Neutrophil (primary cell): ENCODE measurements around the gene SERPINA1.
"Not testable (repeated sequence)": the region's sequence is repeated elsewhere in the genome, so short reads cannot be mapped to it uniquely, and the experiment has no call there.

Source experiments
- H3K27ac ChIP-seq: fragments of 200-600 bp; sonication (generic); 2 replicates; pipeline ENCODE4 v1.5.1; 2016; ENCODE audit warnings: mild to moderate bottlenecking, moderate library complexity
- H3K27me3 ChIP-seq: fragments of 200-600 bp; sonication (generic); 2 replicates; pipeline ENCODE4 v1.6.0; 2016; ENCODE audit warnings: mild to moderate bottlenecking
- H3K36me3 ChIP-seq: fragments of 200-600 bp; sonication (generic); 2 replicates; pipeline ENCODE4 v1.5.1; 2017
- H3K4me1 ChIP-seq, 2 experiments: fragments of 200-600 bp in 1 of 2; sonication (generic) in 1 of 2; 1 replicate in 1 of 2; 2 replicates in 1 of 2; pipeline versions ENCODE4 v1.5.1 to v1.6.1; 2013 to 2016; ENCODE audit warnings: low read depth in 1 of 2, low read length in 1 of 2, mild to moderate bottlenecking in 1 of 2, moderate library complexity in 1 of 2; ENCODE audit not compliant: control insufficient read depth in 1 of 2, insufficient read depth in 1 of 2
- H3K4me3 ChIP-seq, 2 experiments: fragments of 200-600 bp in 1 of 2; sonication (generic) in 1 of 2; 1 replicate in 1 of 2; 2 replicates in 1 of 2; pipeline ENCODE4 v1.5.1; 2013 to 2016; ENCODE audit warnings: low read depth in 1 of 2, low read length in 1 of 2, mild to moderate bottlenecking in 1 of 2, moderate library complexity in 1 of 2
- H3K9me3 ChIP-seq: fragments of 200-600 bp; sonication (generic); 2 replicates; pipeline ENCODE4 v1.5.1; 2016
- TF ChIP-seq, protein P1 (sequence below): fragments of 200-600 bp; sonication (generic); IDR thresholded peaks from 2 replicates; pipeline ENCODE4 v1.5.1; 2016; ENCODE audit warnings: antibody characterized with exemption

The SERPINA1 gene

DNA sequence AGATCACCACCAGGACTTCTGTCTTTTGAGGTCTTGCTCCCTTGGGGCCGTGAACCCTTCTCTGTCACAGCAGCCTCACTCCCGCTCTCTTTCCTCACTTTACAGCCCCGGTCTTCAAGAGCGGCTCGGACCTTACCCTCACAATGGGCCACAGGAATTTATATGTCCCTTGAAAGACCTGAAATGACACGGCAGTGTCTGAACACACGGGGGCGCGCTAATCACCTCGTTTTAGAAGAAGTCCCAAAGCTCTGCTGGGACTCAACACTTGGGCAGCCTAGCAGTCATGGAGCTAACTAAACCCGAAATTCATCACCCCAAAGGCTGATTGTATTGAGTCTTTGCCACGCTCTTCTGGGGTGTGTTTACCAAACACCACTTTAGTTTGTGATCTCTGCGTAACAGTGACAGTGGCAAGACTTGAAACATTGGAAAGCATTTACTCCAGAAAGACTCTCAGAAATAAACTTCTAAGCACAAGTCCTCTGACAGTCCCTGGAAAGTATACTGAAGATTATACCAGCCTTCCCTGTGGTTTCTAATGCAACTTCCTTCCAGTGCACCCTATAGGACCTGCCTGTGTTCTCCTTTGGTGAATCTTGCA, 35.2 kb upstream of the SERPINA1 start:
- Histone ChIP-seq H3K4me3 (peak overlapping the region in 1 of 2 experiments; percentile 10), H3K27me3 (peaks cover 74% of the 10 kb centered on the region), H3K36me3 (no peaks in the 10 kb centered on the region)

DNA sequence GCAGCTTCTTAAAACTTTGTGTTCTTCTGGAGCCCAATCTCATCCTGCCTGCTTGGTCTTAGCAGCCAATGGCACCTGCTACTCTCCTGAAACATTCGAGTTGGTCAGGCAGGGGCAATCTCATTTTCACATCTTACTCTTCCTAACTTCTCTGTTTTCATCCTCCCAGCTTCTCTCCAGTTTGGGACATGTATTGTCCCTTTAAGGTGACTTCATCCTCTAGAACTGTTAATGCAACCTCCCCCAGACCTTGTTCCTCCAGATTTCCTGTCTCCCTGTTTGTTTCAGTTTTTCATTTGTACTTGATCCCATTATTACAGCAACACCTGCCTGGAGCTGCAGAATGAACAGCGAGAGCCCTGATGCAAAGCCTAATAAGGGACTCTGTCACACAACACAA, 32.9 kb upstream of the SERPINA1 start:
- Histone ChIP-seq H3K27me3 (peaks cover 55% of the 10 kb centered on the region), H3K9me3 (no peaks in the 10 kb centered on the region), H3K36me3 (no peaks in the 10 kb centered on the region), H3K27ac (no peak overlapping the region), H3K4me3 (no peak overlapping the region), H3K4me1 (peaks cover 12 to 14% of the 10 kb centered on the region in 2 experiments)
- TF ChIP-seq, protein P1, sequence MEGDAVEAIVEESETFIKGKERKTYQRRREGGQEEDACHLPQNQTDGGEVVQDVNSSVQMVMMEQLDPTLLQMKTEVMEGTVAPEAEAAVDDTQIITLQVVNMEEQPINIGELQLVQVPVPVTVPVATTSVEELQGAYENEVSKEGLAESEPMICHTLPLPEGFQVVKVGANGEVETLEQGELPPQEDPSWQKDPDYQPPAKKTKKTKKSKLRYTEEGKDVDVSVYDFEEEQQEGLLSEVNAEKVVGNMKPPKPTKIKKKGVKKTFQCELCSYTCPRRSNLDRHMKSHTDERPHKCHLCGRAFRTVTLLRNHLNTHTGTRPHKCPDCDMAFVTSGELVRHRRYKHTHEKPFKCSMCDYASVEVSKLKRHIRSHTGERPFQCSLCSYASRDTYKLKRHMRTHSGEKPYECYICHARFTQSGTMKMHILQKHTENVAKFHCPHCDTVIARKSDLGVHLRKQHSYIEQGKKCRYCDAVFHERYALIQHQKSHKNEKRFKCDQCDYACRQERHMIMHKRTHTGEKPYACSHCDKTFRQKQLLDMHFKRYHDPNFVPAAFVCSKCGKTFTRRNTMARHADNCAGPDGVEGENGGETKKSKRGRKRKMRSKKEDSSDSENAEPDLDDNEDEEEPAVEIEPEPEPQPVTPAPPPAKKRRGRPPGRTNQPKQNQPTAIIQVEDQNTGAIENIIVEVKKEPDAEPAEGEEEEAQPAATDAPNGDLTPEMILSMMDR: no peak

More for the DNA sequence above, 35.2 kb upstream of the SERPINA1 start:
- TF ChIP-seq, protein P1: peak; percentile 70
- Histone ChIP-seq H3K9me3 (no peaks in the 10 kb centered on the region), H3K27ac (peak overlapping the region; percentile 15), H3K4me1 (peaks cover 12 to 14% of the 10 kb centered on the region in 2 experiments)

DNA sequence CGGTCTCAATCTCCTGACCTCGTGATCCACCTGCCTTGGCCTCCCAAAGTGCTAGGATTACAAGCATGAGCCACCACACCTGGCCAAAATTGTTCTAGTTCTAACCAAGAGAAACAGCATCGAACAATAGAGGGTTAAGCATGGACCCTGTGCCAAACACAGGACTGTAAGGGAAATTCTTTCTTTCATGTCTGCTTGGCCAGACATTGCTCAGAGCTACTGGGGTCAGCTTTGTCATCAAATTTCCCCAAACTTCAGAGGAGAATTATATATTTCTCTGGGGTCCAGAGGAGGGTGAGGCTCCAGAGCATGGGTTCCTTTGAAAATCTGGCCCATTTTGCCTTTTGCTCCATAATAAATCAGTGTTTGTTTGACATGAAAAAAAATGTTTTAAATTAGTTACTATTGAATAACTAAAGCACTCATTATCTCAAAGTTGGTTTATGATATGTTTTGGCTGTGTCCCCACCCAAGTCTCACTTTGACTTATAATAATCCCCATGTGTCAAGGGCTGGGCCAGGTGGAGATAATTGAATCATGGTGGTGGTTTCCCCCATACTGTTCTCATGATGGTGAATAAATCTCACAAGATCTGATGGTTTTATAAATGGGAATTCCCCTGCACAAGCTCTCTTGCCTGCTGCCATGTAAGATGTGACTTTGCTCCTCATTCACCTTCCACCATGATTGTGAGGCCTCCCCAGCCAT, 29.2 kb upstream of the SERPINA1 start:
- not testable (repeated sequence) for H3K4me3 ChIP-seq, H3K4me1 ChIP-seq, H3K9me3 ChIP-seq, H3K27ac ChIP-seq, H3K36me3 ChIP-seq
- H3K27me3 ChIP-seq: peaks cover 29% of the 10 kb centered on the region

DNA sequence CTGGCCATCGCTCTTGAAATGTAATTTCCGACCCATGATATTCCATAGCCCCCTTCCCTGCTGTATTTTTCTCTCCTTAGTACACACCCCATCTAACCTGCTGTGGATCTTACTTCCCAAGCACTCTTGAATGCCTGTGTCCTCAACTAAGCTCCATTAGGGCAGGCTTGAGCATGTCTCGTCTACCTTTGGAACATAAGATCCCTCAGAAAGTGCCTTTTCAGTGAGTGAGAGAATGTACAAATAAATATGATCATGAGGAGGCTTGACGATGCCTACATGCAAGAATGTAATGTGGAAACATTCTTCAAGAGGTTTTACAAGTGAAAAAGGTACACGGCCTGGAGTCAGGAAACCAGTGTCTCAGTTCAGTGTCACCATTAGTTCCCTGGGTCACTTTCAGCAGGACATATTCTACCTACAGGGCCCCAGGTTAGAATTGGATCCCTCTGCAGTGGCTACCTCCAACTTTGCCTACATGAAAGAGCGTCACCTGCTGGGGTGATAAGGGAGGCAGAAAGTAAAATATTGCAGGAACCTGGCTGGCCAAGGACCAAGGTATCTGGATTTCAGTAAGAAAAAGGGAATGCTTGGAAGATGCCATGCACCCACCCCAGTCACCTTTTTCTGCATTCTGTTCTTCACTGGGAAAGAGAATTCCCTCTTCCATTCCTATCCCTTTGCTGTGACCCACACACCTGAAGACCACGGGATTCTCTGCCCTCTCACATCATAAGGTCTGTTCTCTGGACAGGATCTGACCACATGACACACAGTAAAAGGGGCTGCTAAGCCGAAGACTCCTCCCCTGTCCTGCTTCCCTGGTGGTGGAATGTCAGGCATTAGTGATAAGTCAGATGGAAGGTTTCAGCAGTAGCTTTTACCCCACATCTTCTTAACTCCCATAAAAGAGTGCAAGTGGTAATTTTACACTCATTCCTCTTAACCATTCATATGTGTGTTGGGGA, 24.6 kb upstream of the SERPINA1 start:
- Histone ChIP-seq H3K36me3 (no peaks in the 10 kb centered on the region), H3K4me1 (peaks cover 19 to 23% of the 10 kb centered on the region in 2 experiments), H3K27me3 (no peaks in the 10 kb centered on the region), H3K4me3 (no peak overlapping the region), H3K27ac (peak overlapping the region; percentile 29), H3K9me3 (no peaks in the 10 kb centered on the region)
- TF ChIP-seq, protein P1: peak; percentile 72

DNA sequence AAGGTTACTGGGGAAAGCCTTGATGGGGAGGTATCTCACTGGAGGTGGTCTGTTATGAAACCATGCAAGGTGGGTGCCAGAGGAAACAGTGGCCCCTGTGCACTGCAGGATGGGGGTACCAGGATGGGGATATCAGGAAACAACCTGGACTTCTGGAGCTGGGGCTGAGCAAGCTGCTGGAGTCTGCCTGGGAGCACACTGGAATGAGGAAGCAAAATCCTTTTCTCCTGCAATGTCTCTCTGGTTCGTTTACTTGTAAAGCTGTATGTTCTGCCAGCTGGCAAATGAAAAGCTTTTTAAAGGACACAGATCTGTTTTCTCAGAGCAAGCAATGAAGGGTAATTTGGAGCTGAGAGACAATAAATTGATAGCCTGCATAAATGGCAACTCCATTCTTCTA, 23.2 kb upstream of the SERPINA1 start:
- no peaks in the 10 kb centered on the region for H3K9me3 ChIP-seq
- peak overlapping the region; percentile 29 for H3K27ac ChIP-seq
- H3K4me3 ChIP-seq: no peak overlapping the region
- no peaks in the 10 kb centered on the region for H3K36me3 ChIP-seq
- H3K4me1 ChIP-seq: peaks cover 19 to 23% of the 10 kb centered on the region in 2 experiments
- TF ChIP-seq, protein P1: no peak
- no peaks in the 10 kb centered on the region for H3K27me3 ChIP-seq

DNA sequence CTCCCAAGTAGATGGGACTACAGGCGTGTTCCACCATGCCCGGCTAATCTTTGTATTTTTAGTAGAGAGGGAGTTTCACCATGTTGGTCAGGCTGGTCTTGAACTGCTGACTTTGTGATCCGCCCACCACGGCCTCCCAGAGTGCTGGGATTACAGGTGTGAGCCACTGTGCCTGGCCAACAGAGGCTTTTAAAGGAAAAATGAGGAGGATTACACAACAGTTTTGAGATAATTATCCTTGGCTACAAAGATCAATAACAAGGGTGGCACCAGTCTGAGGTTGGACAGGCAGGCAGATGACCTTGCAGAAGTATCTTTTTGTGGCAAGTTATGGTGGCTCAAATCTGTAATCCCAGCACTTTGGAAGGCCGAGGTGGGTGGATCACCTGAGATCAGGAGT, 21.0 kb upstream of the SERPINA1 start:
- H3K9me3 ChIP-seq, H3K27me3 ChIP-seq, H3K27ac ChIP-seq, H3K36me3 ChIP-seq, H3K4me3 ChIP-seq: not testable (repeated sequence)
- peaks cover 27 to 36% of the 10 kb centered on the region in 2 experiments for H3K4me1 ChIP-seq
